H9 (cell line): ENCODE data around the gene WRAP73. TPM values are rescaled to one million over a fixed set of nuclear protein-coding genes. Genes with fewer than 3 reads are reported as not detected.

ENCODE experiments used
- DNase-seq: peaks from one replicate; pipeline ENCODE4 v3.0.0-alpha.2; 2017
- H2AFZ ChIP-seq: one replicate; pipeline ENCODE4 v1.6.1; 2013; ENCODE audit warnings: mild to moderate bottlenecking, low read length, control low read depth, moderate library complexity
- H2AK5ac ChIP-seq: 2 replicates; pipeline ENCODE4 v1.6.1; 2013; ENCODE audit warnings: low read length, control low read depth, mixed read lengths; ENCODE audit not compliant: insufficient read length
- H2BK120ac ChIP-seq: one replicate; pipeline ENCODE4 v1.6.1; 2013; ENCODE audit warnings: low read depth, mild to moderate bottlenecking, low read length, control low read depth, inconsistent platforms; ENCODE audit not compliant: poor library complexity, severe bottlenecking
- H2BK12ac ChIP-seq: 2 replicates; pipeline ENCODE4 v1.6.1; 2013; ENCODE audit warnings: low read length, control low read depth, mixed read lengths, low read depth; ENCODE audit not compliant: insufficient read length
- H2BK15ac ChIP-seq: 2 replicates; pipeline ENCODE4 v1.6.1; 2013; ENCODE audit warnings: low read depth, low read length, control low read depth
- H2BK20ac ChIP-seq: one replicate; pipeline ENCODE4 v1.6.1; 2013; ENCODE audit warnings: low read depth, mild to moderate bottlenecking, low read length, control low read depth, inconsistent platforms; ENCODE audit not compliant: poor library complexity, severe bottlenecking
- H2BK5ac ChIP-seq: 2 replicates; pipeline ENCODE4 v1.6.1; 2013; ENCODE audit warnings: low read length, control low read depth, mixed read lengths; ENCODE audit not compliant: insufficient read length
- H3K14ac ChIP-seq: 2 replicates; pipeline ENCODE4 v1.6.1; 2013; ENCODE audit warnings: low read length, control low read depth; ENCODE audit not compliant: insufficient read depth
- H3K18ac ChIP-seq: 2 replicates; pipeline ENCODE4 v1.6.1; 2013; ENCODE audit warnings: low read depth, mild to moderate bottlenecking, mixed read lengths, low read length, control low read depth; ENCODE audit not compliant: insufficient read length
- H3K23ac ChIP-seq: 2 replicates; pipeline ENCODE4 v1.6.1; 2013; ENCODE audit warnings: low read length, control low read depth, mixed read lengths, low read depth; ENCODE audit not compliant: insufficient read length
- H3K23me2 ChIP-seq: 2 replicates; pipeline ENCODE4 v1.6.1; 2013; ENCODE audit warnings: low read depth, mild to moderate bottlenecking, mixed read lengths, low read length, control low read depth; ENCODE audit not compliant: insufficient read length, poor library complexity, severe bottlenecking
- H3K27ac ChIP-seq: 2 replicates; pipeline ENCODE4 v1.5.1; 2013; ENCODE audit warnings: low read length, control low read depth, mixed read lengths, low read depth; ENCODE audit not compliant: insufficient read length
- H3K27me3 ChIP-seq: 2 replicates; pipeline ENCODE4 v1.6.1; 2013; ENCODE audit warnings: low read length, control low read depth, inconsistent platforms; ENCODE audit not compliant: insufficient read depth
- H3K4ac ChIP-seq: 2 replicates; pipeline ENCODE4 v1.6.1; 2013; ENCODE audit warnings: low read depth, mild to moderate bottlenecking, control low read depth, inconsistent platforms, low read length, moderate library complexity
- H3K4me1 ChIP-seq: 2 replicates; pipeline ENCODE4 v1.6.1; 2013; ENCODE audit warnings: low read length, control low read depth, inconsistent platforms; ENCODE audit not compliant: insufficient read depth
- H3K4me2 ChIP-seq: 2 replicates; pipeline ENCODE4 v1.6.1; 2013; ENCODE audit warnings: low read length, control low read depth, mixed read lengths; ENCODE audit not compliant: insufficient read length, insufficient read depth
- H3K56ac ChIP-seq: 2 replicates; pipeline ENCODE4 v1.6.1; 2013; ENCODE audit warnings: low read depth, mild to moderate bottlenecking, mixed read lengths, low read length, control low read depth; ENCODE audit not compliant: insufficient read length
- H3K79me1 ChIP-seq: 2 replicates; pipeline ENCODE4 v1.6.1; 2013; ENCODE audit warnings: low read depth, mild to moderate bottlenecking, moderate library complexity, low read length, control low read depth, inconsistent platforms; ENCODE audit not compliant: insufficient read depth, poor library complexity, severe bottlenecking
- H3K79me2 ChIP-seq: 2 replicates; pipeline ENCODE4 v1.6.1; 2013; ENCODE audit warnings: low read length, control low read depth, inconsistent platforms; ENCODE audit not compliant: insufficient read depth
- H3K9ac ChIP-seq: 2 replicates; pipeline ENCODE4 v1.6.1; 2013; ENCODE audit warnings: low read length, control low read depth, mixed read lengths; ENCODE audit not compliant: insufficient read length; ENCODE audit errors: extremely low read depth
- H3K9me3 ChIP-seq: one replicate; pipeline ENCODE4 v1.6.1; 2013; ENCODE audit warnings: low read depth, low read length, inconsistent platforms; ENCODE audit not compliant: control insufficient read depth
- H3T11ph ChIP-seq: one replicate; pipeline ENCODE4 v1.6.1; 2013; ENCODE audit warnings: mild to moderate bottlenecking, low read length, control low read depth, inconsistent platforms
- H4K20me1 ChIP-seq: one replicate; pipeline ENCODE4 v1.6.1; 2013; ENCODE audit not compliant: control insufficient read depth, insufficient read length, insufficient read depth
- H4K5ac ChIP-seq: 2 replicates; pipeline ENCODE4 v1.6.1; 2013; ENCODE audit warnings: low read depth, mild to moderate bottlenecking, mixed read lengths, low read length, control low read depth; ENCODE audit not compliant: insufficient read length
- H4K8ac ChIP-seq: replicated peaks from 2 replicates; pipeline ENCODE4 v1.6.1; 2013; ENCODE audit warnings: low read length, control low read depth, mixed read lengths, low read depth; ENCODE audit not compliant: insufficient read length
- H4K91ac ChIP-seq: 2 replicates; pipeline ENCODE4 v1.6.1; 2013; ENCODE audit warnings: low read depth, mild to moderate bottlenecking, moderate library complexity, mixed read lengths, low read length, control low read depth; ENCODE audit not compliant: insufficient read length
- H3K27ac Mint-ChIP-seq, 3 experiments: 2 replicates in 2 of 3; 3 replicates in 1 of 3; pipeline ENCODE4 v1.8.0; 2020 to 2021; ENCODE audit warnings: mixed read lengths in 3 of 3, mild to moderate bottlenecking in 1 of 3, moderate library complexity in 1 of 3
- H3K27me3 Mint-ChIP-seq: 2 replicates; pipeline ENCODE4 v1.8.0; 2021; ENCODE audit warnings: low read depth, mild to moderate bottlenecking, moderate library complexity, mixed read lengths
- H3K36me3 Mint-ChIP-seq, 3 experiments: 2 replicates in 2 of 3; 3 replicates in 1 of 3; pipeline ENCODE4 v1.8.0; 2020 to 2021; ENCODE audit warnings: low read depth in 3 of 3, mixed read lengths in 3 of 3; ENCODE audit not compliant: insufficient read depth in 1 of 3
- H3K4me1 Mint-ChIP-seq, 2 experiments: 2 replicates each; pipeline ENCODE4 v1.8.0; 2020; ENCODE audit warnings: mixed read lengths in 2 of 2
- H3K4me3 Mint-ChIP-seq, 2 experiments: 2 replicates in 1 of 2; 3 replicates in 1 of 2; pipeline ENCODE4 v1.8.0; 2020 to 2021; ENCODE audit warnings: mild to moderate bottlenecking in 2 of 2, mixed read lengths in 2 of 2, moderate library complexity in 1 of 2
- H3K9me3 Mint-ChIP-seq, 2 experiments: 2 replicates in 1 of 2; 3 replicates in 1 of 2; pipeline ENCODE4 v1.8.0; 2020; ENCODE audit warnings: mild to moderate bottlenecking in 2 of 2, mixed read lengths in 2 of 2, moderate library complexity in 1 of 2
- WGBS: extraction: QIAGEN DNeasy Blood & Tissue Kit; methylation state at CpG from one replicate; pipeline ENCODE4 v1.1.7; 2013; ENCODE audit warnings: missing lambda C conversion rate, low lambda C conversion rate, mixed read lengths; ENCODE audit not compliant: insufficient read length; ENCODE audit errors: extremely low coverage; 5-methylcytosine and 5-hydroxymethylcytosine counted together
- total RNA-seq: library from RNA; stranded (reverse); gene quantifications from 2 replicates; pipeline ENCODE4 v1.2.1, GENCODE V29; 2021
- TF ChIP-seq, protein P1 (sequence below): fragments of 200-600 bp; sonication (generic); conservative IDR thresholded peaks from 3 replicates; pipeline ENCODE4 v1.8.0; 2021; ENCODE audit warnings: antibody characterized with exemption, mild to moderate bottlenecking

Gene WRAP73
- total RNA-seq, 1 experiment from 2014 or later = 28.4 TPM

DNA sequence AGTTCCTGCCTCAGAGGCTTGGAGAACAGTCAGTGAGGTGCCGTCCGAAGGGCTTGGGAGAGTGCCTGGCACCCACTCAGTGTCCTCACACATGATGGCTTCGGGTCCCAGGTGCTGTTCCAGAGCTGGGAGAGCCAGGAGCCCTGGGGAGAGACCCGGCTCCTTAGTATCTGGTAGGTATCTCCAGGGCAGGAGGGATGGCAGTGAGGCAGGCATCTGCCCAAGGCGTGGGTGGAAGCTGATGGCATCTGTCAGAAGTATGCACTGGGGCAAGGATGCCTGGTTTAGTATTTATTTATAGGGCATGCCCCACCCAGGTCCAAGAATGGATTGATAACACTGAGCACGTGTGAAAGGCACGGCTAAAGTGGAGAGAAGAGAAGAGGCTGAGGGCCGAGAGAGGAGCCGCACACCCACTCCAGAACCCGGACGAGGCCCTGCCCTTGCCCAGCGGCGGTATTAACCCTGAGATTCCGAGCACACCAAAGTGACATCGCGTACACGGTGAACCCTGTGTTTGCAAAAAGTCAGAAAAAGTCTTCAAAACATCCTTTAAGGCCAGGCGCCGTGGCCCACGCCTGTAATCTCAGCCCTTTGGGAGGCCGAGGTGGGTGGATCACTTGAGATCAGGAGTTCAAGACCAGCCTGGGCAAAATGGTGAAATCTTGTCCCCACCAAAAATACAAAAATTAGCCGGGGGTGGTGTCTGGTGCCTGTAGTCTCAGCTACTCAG lies 4.8 kb upstream of the WRAP73 start:
- Histone ChIP-seq H4K20me1 (no peaks in the 10 kb centered on the region), H4K8ac (no peak overlapping the region), H3K18ac (no peak overlapping the region), H3K79me2 (no peaks in the 10 kb centered on the region), H3K23me2 (peaks cover 20% of the 10 kb centered on the region), H3K4ac (no peak overlapping the region), H4K5ac (no peak overlapping the region), H2BK12ac (no peak overlapping the region), H3K14ac (no peak overlapping the region), H2AFZ (no peak overlapping the region), H3K27me3 (peaks cover 40% of the 10 kb centered on the region), H2BK20ac (no peak overlapping the region), H3K4me1 (no peaks in the 10 kb centered on the region), H2AK5ac (no peak overlapping the region), H4K91ac (no peak overlapping the region), H3K9ac (no peak overlapping the region), H3T11ph (no peak overlapping the region), H3K56ac (no peak overlapping the region), H2BK5ac (no peak overlapping the region), H3K23ac (no peak overlapping the region), H3K79me1 (no peaks in the 10 kb centered on the region), H3K9me3 (no peaks in the 10 kb centered on the region), H2BK15ac (no peak overlapping the region), H2BK120ac (no peak overlapping the region), H3K27ac (no peak overlapping the region), H3K4me2 (no peak overlapping the region)
- TF ChIP-seq, protein P1, sequence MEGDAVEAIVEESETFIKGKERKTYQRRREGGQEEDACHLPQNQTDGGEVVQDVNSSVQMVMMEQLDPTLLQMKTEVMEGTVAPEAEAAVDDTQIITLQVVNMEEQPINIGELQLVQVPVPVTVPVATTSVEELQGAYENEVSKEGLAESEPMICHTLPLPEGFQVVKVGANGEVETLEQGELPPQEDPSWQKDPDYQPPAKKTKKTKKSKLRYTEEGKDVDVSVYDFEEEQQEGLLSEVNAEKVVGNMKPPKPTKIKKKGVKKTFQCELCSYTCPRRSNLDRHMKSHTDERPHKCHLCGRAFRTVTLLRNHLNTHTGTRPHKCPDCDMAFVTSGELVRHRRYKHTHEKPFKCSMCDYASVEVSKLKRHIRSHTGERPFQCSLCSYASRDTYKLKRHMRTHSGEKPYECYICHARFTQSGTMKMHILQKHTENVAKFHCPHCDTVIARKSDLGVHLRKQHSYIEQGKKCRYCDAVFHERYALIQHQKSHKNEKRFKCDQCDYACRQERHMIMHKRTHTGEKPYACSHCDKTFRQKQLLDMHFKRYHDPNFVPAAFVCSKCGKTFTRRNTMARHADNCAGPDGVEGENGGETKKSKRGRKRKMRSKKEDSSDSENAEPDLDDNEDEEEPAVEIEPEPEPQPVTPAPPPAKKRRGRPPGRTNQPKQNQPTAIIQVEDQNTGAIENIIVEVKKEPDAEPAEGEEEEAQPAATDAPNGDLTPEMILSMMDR = no peak
- no peak overlapping the region; a peak in 1 of 7 replicates for H3K27ac Mint-ChIP-seq
- 0 out of 5 replicates have a peak overlapping the region, but pooled peaks of 1 of the 2 experiments have one; percentile 21 for H3K4me3 Mint-ChIP-seq
- DNase-seq = no peak
- peaks cover 20 to 26% of the 10 kb centered on the region in 2 experiments for H3K4me1 Mint-ChIP-seq
- peaks cover 0 to 2% of the 10 kb centered on the region in 2 experiments; a peak in 1 of 5 replicates for H3K9me3 Mint-ChIP-seq
- peaks cover 87% of the 10 kb centered on the region for H3K27me3 Mint-ChIP-seq
- no peaks in the 10 kb centered on the region; a peak in 2 of 7 replicates for H3K36me3 Mint-ChIP-seq
- no CpG with 5 or more reads among the region's 22 CpGs for WGBS
